Astrocyte of the cerebellum (primary cell): Measurements from ENCODE around the gene SLC39A10.

Experiments
- DNase-seq: peaks from one replicate; pipeline ENCODE4 v3.0.0-alpha.2; 2011; ENCODE audit warnings: low read depth
- H3K4me3 ChIP-seq: 2 replicates; pipeline ENCODE4 v1.5.1; 2011; ENCODE audit warnings: mild to moderate bottlenecking, low read depth, low read length, moderate library complexity
- in situ Hi-C: cut with HindIII; loops from 2 replicates; pipeline ENCODE4 v1.10.0; 2017; ENCODE audit warnings: low sequenced_read_pairs
- TF ChIP-seq, protein P1 (sequence below): IDR thresholded peaks from 2 replicates; pipeline ENCODE4 v1.5.1; 2012; ENCODE audit warnings: low read length, low read depth, moderate library complexity, mild to moderate bottlenecking; ENCODE audit errors: missing control alignments

SLC39A10 gene

DNA sequence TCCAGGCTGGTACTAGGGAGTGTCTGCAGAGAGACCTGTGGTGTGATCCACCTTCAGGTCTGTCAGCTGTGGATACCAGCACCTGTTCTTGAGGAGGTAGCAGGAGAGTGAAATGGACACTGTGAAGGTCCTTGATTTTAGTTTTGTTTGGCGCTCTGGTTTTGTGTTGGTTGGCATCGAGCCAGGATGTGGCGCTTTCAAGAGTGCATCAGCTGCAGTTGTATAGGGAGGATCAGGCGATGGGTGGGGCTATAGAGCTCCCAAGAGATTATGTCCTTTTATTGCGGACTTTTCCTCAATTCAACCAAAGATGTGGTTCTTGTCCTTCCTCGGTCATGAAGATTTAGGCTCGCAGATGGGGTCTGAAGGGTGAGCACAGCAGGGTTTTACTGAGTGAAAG is 37.5 kb downstream of the SLC39A10 start:
- in situ Hi-C loops, result no loop called here
- TF ChIP-seq, protein P1, sequence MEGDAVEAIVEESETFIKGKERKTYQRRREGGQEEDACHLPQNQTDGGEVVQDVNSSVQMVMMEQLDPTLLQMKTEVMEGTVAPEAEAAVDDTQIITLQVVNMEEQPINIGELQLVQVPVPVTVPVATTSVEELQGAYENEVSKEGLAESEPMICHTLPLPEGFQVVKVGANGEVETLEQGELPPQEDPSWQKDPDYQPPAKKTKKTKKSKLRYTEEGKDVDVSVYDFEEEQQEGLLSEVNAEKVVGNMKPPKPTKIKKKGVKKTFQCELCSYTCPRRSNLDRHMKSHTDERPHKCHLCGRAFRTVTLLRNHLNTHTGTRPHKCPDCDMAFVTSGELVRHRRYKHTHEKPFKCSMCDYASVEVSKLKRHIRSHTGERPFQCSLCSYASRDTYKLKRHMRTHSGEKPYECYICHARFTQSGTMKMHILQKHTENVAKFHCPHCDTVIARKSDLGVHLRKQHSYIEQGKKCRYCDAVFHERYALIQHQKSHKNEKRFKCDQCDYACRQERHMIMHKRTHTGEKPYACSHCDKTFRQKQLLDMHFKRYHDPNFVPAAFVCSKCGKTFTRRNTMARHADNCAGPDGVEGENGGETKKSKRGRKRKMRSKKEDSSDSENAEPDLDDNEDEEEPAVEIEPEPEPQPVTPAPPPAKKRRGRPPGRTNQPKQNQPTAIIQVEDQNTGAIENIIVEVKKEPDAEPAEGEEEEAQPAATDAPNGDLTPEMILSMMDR, result no peak
- no peak overlapping the region for H3K4me3 ChIP-seq
- DNase-seq, result no peak

DNA sequence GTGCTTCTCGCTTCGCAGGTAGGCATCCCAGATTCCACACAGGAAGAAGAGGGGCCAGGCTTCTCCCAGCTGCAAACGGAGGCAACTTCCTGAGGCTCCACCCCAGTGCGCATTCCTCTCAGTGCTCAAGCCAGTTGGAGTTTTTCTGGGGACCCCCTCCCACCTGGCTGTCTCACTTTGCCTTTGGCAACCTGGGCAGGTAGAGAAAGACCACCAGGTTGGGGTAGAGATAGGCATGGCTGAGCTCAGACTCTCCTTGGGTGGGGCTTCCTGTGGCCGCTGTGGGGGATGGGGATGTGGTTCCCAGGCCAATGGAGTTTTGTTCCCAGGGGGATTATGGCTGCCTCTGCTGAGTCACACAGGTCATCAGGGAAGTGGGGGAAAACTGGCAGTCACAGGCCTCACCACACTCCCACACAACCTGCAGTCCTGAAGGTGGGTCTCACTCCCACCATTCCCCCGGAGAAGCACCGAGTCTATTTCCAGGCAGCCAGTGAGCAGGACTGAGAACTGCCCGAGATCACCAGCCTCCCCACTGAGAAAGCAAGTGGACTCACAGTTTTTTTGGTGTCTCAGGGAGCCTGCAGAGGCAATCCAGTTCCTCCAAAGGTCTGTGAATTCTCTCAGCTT is 38.1 kb downstream of the SLC39A10 start:
- H3K4me3 ChIP-seq, result no peak overlapping the region
- TF ChIP-seq, protein P1, result no peak
- no peak for DNase-seq
- in situ Hi-C loops, result no loop called here

DNA sequence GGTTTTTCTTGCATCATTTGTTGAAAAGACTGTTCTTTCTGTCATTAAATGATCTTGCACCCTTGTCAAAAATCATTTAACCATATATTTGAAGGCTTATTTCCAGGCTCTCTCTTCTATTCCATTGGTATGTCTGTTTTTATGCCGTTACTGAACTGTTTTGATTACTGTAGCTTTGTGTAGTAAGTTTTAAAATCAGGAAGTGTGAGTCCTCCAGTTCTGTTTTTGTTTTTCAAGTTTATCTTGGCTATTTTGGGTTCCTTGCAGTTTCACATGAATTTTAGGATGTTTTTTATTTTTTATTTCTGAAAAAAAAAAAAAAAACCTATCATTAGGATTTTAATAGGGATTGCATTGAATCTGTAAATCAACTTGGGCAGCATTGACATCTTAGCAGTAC is 39.0 kb downstream of the SLC39A10 start:
- TF ChIP-seq, protein P1, result no peak
- in situ Hi-C loops, result no loop called here
- DNase-seq, result no peak

DNA sequence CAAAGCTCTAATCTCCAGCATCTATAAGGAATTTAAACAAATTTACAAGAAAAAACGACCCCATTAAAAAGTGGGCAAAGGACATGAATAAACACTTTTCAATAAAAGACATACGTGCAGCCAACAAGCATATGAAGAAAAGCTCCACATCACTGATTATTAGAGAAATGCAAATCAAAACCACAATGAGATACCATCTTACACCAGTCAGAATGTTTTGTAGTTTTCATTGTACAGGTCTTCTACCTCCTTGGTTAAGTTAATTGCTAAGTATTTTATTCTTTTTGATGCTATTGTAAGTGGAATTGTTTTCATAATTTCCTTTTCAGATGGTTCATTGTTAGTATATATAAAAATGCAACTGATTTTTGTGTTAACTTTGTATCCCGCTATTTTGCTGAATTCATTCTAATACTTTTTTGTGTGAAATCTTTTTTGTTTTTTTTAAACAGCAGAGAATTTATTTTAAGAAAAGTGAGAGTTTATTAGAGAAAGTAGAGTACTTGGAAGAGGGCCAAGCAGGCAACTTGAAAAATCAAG is 40.7 kb downstream of the SLC39A10 start:
- TF ChIP-seq, protein P1, result no peak
- no peak for DNase-seq
- H3K4me3 ChIP-seq, result no peak overlapping the region
- in situ Hi-C loops, result no loop called here

More for the DNA sequence above, 39.0 kb downstream of the SLC39A10 start:
- H3K4me3 ChIP-seq, result no peak overlapping the region

DNA sequence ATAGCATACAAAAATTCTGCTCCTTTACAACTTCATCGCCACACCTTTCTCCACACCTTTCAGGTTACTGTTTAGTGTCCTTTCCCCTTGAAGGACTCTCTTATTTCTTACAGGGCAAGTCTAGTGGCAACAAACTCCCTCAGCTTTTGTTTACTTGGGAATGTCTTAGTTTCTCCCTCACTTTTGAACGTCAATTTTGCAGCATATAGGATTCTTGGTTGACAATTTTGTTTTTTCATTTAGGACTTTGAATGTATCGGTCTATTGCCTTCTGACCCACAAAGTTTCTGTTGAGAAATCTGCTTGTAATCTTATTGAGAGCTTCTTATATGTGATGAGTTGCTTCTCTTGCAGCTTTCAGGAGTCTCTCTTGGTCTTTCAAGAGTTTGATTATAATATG is 43.5 kb downstream of the SLC39A10 start:
- in situ Hi-C loops, result no loop called here

DNA sequence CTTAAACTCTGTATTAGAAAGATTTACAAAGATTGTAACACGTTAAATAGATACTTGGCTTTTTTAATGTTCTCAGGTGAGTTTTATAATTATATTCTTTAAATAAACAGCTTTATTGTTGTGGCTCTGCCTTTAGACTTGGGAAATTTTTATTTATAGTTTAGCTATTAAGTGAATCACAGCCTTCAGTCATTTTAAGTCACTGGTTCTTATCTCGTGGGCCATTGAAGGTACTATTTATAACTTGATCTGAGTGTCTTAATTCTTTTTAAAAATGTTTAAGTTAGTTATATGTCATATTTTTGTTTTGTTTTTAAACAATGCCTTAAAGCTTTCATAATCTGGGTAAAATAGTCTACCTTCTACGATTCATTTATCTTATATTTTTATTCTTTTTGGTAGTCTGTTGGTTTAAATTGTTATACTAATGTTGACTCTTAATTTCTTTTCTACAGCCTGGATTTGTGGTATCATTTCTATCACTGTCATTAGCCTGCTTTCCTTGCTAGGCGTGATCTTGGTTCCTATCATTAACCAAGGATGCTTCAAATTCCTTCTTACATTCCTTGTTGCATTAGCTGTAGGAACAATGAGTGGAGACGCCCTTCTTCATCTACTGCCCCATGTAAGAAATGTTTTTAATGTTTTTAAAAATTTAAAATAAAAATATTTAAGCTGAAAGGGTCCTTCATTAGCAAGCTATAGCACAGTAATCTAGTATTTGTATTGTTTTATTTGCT is 49.3 kb downstream of the SLC39A10 start:
- in situ Hi-C loops, result no loop called here
- H3K4me3 ChIP-seq, result no peak overlapping the region
- no peak for DNase-seq
- TF ChIP-seq, protein P1, result no peak

More for the DNA sequence above, 43.5 kb downstream of the SLC39A10 start:
- DNase-seq, result no peak
- TF ChIP-seq, protein P1, result no peak
- no peak overlapping the region for H3K4me3 ChIP-seq
